ENCODE results near the gene EGFR.

Gene EGFR

GRCh38 chr7:55199418-55199817 is 180.6 kb downstream of the EGFR start:
- H3K4me1 ChIP-seq (ENCODE audit: insufficient read depth, low read length) = no peaks in the 10 kb centered on the region
- no peaks in the 10 kb centered on the region for H3K9me3 ChIP-seq (ENCODE audit: control insufficient read depth, insufficient read depth, low read length)
- H3K9ac ChIP-seq (ENCODE audit: low read depth, low read length) = no peak overlapping the region
- H3K36me3 ChIP-seq (ENCODE audit: insufficient read depth, low read length) = peaks cover 9% of the 10 kb centered on the region; the same call in 1 of the 2 replicates

- no peaks in the 10 kb centered on the region for H3K9me3 ChIP-seq (ENCODE audit: control insufficient read depth, insufficient read depth, low read length)
- H3K9ac ChIP-seq (ENCODE audit: low read depth, low read length) = no peak overlapping the region
- H3K36me3 ChIP-seq (ENCODE audit: insufficient read depth, low read length) = peaks cover 10% of the 10 kb centered on the region; the same call in 1 of the 2 replicates
- H3K4me1 ChIP-seq (ENCODE audit: insufficient read depth, low read length) = no peaks in the 10 kb centered on the region
Measured at GRCh38 chr7:55200441-55200840, 181.6 kb downstream of the EGFR start.

- Histone ChIP-seq H3K36me3 (ENCODE audit: insufficient read depth, low read length) (peaks cover 10% of the 10 kb centered on the region; the same call in 1 of the 2 replicates), H3K9ac (ENCODE audit: low read depth, low read length) (no peak overlapping the region), H3K4me1 (ENCODE audit: insufficient read depth, low read length) (peaks cover 4% of the 10 kb centered on the region; the same call in 1 of the 2 replicates), H3K9me3 (ENCODE audit: control insufficient read depth, insufficient read depth, low read length) (no peaks in the 10 kb centered on the region)
Measured at GRCh38 chr7:55202150-55202913, 183.5 kb downstream of the EGFR start.

GRCh38 chr7:55203300-55203699 is 184.5 kb downstream of the EGFR start:
- H3K9me3 ChIP-seq (ENCODE audit: control insufficient read depth, insufficient read depth, low read length) = no peaks in the 10 kb centered on the region
- peaks cover 4% of the 10 kb centered on the region; the same call in 1 of the 2 replicates for H3K4me1 ChIP-seq (ENCODE audit: insufficient read depth, low read length)
- no peak overlapping the region for H3K9ac ChIP-seq (ENCODE audit: low read depth, low read length)
- peaks cover 10% of the 10 kb centered on the region; the same call in 1 of the 2 replicates for H3K36me3 ChIP-seq (ENCODE audit: insufficient read depth, low read length)

- Histone ChIP-seq H3K36me3 (ENCODE audit: insufficient read depth, low read length) (peaks cover 10% of the 10 kb centered on the region; the same call in 1 of the 2 replicates), H3K9me3 (ENCODE audit: control insufficient read depth, insufficient read depth, low read length) (no peaks in the 10 kb centered on the region), H3K4me1 (ENCODE audit: insufficient read depth, low read length) (peaks cover 4% of the 10 kb centered on the region; the same call in 1 of the 2 replicates), H3K9ac (ENCODE audit: low read depth, low read length) (no peak overlapping the region)
Measured at GRCh38 chr7:55205124-55205955, 186.5 kb downstream of the EGFR start.

- no peak overlapping the region for H3K9ac ChIP-seq (ENCODE audit: low read depth, low read length)
- peaks cover 4% of the 10 kb centered on the region for H3K4me1 ChIP-seq (ENCODE audit: insufficient read depth, low read length)
- peaks cover 10% of the 10 kb centered on the region; the same call in 1 of the 2 replicates for H3K36me3 ChIP-seq (ENCODE audit: insufficient read depth, low read length)
- H3K9me3 ChIP-seq (ENCODE audit: control insufficient read depth, insufficient read depth, low read length) = no peaks in the 10 kb centered on the region
Measured at GRCh38 chr7:55206235-55207029, 187.6 kb downstream of the EGFR start.

GRCh38 chr7:55207436-55208125 is 188.8 kb downstream of the EGFR start:
- Histone ChIP-seq H3K9me3 (ENCODE audit: control insufficient read depth, insufficient read depth, low read length) (no peaks in the 10 kb centered on the region), H3K36me3 (ENCODE audit: insufficient read depth, low read length) (peaks cover 10% of the 10 kb centered on the region; the same call in 1 of the 2 replicates)

GRCh38 chr7:55209366-55209765 is 190.5 kb downstream of the EGFR start:
- Histone ChIP-seq H3K4me1 (ENCODE audit: insufficient read depth, low read length) (peaks cover 10% of the 10 kb centered on the region), H3K9ac (ENCODE audit: low read depth, low read length) (no peak overlapping the region), H3K36me3 (ENCODE audit: insufficient read depth, low read length) (peaks cover 2% of the 10 kb centered on the region; the same call in 1 of the 2 replicates), H3K9me3 (ENCODE audit: control insufficient read depth, insufficient read depth, low read length) (no peaks in the 10 kb centered on the region)

More at GRCh38 chr7:55207436-55208125, 188.8 kb downstream of the EGFR start:
- Histone ChIP-seq H3K4me1 (ENCODE audit: insufficient read depth, low read length) (peaks cover 10% of the 10 kb centered on the region), H3K9ac (ENCODE audit: low read depth, low read length) (no peak overlapping the region)

- Histone ChIP-seq H3K9me3 (ENCODE audit: control insufficient read depth, insufficient read depth, low read length) (no peaks in the 10 kb centered on the region), H3K36me3 (ENCODE audit: insufficient read depth, low read length) (no peaks in the 10 kb centered on the region), H3K9ac (ENCODE audit: low read depth, low read length) (no peak overlapping the region), H3K4me1 (ENCODE audit: insufficient read depth, low read length) (peaks cover 10% of the 10 kb centered on the region)
Measured at GRCh38 chr7:55210176-55210575, 191.4 kb downstream of the EGFR start.

GRCh38 chr7:55210716-55211115 is 191.9 kb downstream of the EGFR start:
- no peak overlapping the region for H3K9ac ChIP-seq (ENCODE audit: low read depth, low read length)
- H3K9me3 ChIP-seq (ENCODE audit: control insufficient read depth, insufficient read depth, low read length) = no peaks in the 10 kb centered on the region
- no peaks in the 10 kb centered on the region for H3K36me3 ChIP-seq (ENCODE audit: insufficient read depth, low read length)
- H3K4me1 ChIP-seq (ENCODE audit: insufficient read depth, low read length) = peaks cover 10% of the 10 kb centered on the region

GRCh38 chr7:55211726-55212125 is 192.9 kb downstream of the EGFR start:
- H3K36me3 ChIP-seq (ENCODE audit: insufficient read depth, low read length) = no peaks in the 10 kb centered on the region
- H3K4me1 ChIP-seq (ENCODE audit: insufficient read depth, low read length) = peaks cover 5% of the 10 kb centered on the region
- no peaks in the 10 kb centered on the region for H3K9me3 ChIP-seq (ENCODE audit: control insufficient read depth, insufficient read depth, low read length)
- no peak overlapping the region for H3K9ac ChIP-seq (ENCODE audit: low read depth, low read length)

GRCh38 chr7:55212176-55212575 is 193.4 kb downstream of the EGFR start:
- Histone ChIP-seq H3K9ac (ENCODE audit: low read depth, low read length) (no peak overlapping the region), H3K4me1 (ENCODE audit: insufficient read depth, low read length) (peaks cover 5% of the 10 kb centered on the region)

GRCh38 chr7:55212838-55213237 is 194.0 kb downstream of the EGFR start:
- H3K4me1 ChIP-seq (ENCODE audit: insufficient read depth, low read length) = peaks cover 5% of the 10 kb centered on the region
- H3K36me3 ChIP-seq (ENCODE audit: insufficient read depth, low read length) = no peaks in the 10 kb centered on the region
- H3K9me3 ChIP-seq (ENCODE audit: control insufficient read depth, insufficient read depth, low read length) = no peaks in the 10 kb centered on the region
- no peak overlapping the region for H3K9ac ChIP-seq (ENCODE audit: low read depth, low read length)

More at GRCh38 chr7:55212176-55212575, 193.4 kb downstream of the EGFR start:
- no peaks in the 10 kb centered on the region for H3K9me3 ChIP-seq (ENCODE audit: control insufficient read depth, insufficient read depth, low read length)
- no peaks in the 10 kb centered on the region for H3K36me3 ChIP-seq (ENCODE audit: insufficient read depth, low read length)
